Activated T-cell treated with anti-CD3 and anti-CD28 coated beads, Interleukin-2, amount 50 U/mL, for 1 hour (primary cell): ENCODE measurements around the gene MAGT1.
"Not testable (repeated sequence)": the region's sequence is repeated elsewhere in the genome, so short reads cannot be mapped to it uniquely, and the experiment has no call there.

ENCODE experiments used
- DNase-seq: peaks from one replicate; pipeline ENCODE4 v3.0.0-alpha.2; 2020

Gene MAGT1

DNA sequence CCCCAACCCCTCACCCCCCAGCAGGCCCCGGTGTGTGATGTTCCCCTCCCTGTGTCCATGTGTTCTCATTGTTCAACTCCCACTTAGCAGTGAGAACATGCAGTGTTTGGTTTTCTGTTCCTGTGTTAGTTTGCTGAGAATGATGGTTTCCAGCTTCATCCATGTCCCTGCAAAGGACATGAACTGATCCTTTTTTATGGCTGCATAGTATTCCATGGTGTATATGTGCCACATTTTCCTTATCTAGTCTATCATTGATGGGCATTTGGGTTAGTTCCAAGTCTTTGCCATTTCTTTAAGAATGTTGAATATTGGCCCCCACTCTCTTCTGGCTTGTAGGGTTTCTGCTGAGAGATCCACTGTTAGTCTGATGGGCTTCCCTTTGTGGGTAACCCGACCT, 73.2 kb downstream of the MAGT1 start:
- DNase-seq, result not testable (repeated sequence)

GRCh38 chrX:77820091-77820727, 75.0 kb downstream of the MAGT1 start:
- DNase-seq, result no peak

DNA sequence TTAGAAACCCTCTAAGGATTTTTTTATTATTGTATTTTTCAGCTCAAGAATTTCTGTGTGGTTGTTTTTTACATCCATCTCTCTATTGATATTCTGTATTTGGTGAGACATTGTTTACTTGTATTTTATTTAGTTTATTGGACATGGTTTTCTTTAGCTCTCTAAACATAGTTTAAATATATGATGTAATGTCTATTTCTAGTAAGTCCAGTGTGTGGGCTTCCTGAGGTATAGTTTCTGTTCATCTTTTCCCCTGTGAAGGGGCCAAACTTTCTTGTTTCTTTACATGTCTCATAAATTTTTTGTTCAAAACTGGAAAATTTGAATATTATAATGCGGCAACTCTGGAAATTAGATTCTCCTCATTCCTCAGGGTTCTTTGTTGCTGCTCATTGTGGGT, 81.0 kb downstream of the MAGT1 start:
- DNase-seq, result no peak

DNA sequence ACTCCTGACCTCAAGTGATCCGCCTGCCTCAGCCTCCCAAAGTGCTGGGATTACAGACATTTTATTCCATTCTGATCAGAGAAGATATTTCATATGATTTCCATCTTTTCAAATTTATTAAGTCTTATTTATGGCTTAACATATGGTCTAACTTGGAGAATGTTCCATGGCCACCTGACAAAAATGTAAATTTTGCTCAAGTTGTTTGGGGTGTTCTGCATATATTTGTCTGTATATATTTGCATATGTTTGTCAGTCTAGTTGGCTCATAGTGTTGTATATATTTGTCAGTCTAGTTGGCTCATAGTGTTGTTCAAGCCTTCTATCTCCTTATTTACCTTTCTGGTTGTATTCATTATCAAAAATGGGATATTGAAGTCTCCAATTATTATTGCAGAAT, 93.0 kb downstream of the MAGT1 start:
- no peak for DNase-seq

DNA sequence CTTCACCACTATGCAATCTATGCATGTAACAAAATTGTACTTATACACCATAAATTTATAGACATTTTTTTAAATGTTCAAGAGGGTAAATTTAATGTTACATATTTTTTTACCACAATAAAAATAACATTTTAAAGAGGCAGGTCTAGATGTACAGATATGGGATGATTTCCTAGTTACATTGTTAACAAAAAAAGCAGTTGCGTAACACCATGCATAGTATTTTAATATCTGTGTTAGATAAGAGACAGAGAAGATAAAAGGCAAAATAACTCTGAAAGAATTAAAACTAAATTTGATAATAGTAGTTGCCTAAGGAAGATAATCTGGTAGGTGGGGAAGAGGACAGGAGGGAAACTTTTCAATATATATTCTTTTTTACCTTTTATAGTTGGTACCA, 100.1 kb downstream of the MAGT1 start:
- DNase-seq, result no peak

DNA sequence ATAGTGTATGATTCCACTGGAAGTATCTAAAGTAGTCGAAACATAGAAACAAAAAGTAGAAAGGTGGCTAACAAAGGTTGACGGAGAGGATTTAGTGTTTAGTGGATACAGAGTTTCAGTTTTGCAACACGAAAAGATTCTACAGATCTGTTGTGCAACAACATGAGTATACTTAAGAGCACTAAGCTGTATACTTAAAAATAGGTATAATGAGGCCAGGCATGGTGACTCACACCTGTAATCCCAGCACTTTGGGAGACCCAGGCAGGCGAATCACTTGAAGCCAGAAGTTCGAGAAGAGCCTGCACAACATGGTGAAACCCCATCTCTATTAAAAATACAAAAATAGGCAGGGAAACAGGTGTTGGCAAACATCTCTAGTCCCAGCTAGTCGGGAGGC, 101.3 kb downstream of the MAGT1 start:
- no peak for DNase-seq

GRCh38 chrX:77788050-77788449, 107.2 kb downstream of the MAGT1 start:
- DNase-seq, result no peak

- DNase-seq, result no peak
Observed at GRCh38 chrX:77786365-77786680, 108.9 kb downstream of the MAGT1 start.

GRCh38 chrX:77785486-77786364, 109.5 kb downstream of the MAGT1 start, which contains the start of gene ATRX:
Gene ATRX (minus strand): TSS chrX:77786216. CDS start chrX:77786001, 215 bp downstream.
- peak; percentile 77 for DNase-seq

- DNase-seq, result no peak
Observed at GRCh38 chrX:77779695-77780094, 115.5 kb downstream of the MAGT1 start.

- DNase-seq, result no peak
Observed at GRCh38 chrX:77776659-77777058, 118.6 kb downstream of the MAGT1 start.
